K562 (cell line): ENCODE data around the gene NXN.

Source experiments
- CHD2 ChIP-seq: IDR thresholded peaks from 2 replicates; pipeline ENCODE4 v1.6.1; 2011; ENCODE audit warnings: low read depth, low read length
- ZNF282 ChIP-seq: sonication (generic); formaldehyde crosslinking; IDR thresholded peaks from 2 replicates; pipeline ENCODE4 v1.8.1; 2023; ENCODE audit warnings: missing genetic modification reagents
- TF ChIP-seq, protein P1 (sequence below): sonication (generic); formaldehyde crosslinking; IDR thresholded peaks from 2 replicates; pipeline ENCODE4 v1.8.0; 2023; ENCODE audit warnings: missing genetic modification reagents, mild to moderate bottlenecking, borderline replicate concordance

DNA sequence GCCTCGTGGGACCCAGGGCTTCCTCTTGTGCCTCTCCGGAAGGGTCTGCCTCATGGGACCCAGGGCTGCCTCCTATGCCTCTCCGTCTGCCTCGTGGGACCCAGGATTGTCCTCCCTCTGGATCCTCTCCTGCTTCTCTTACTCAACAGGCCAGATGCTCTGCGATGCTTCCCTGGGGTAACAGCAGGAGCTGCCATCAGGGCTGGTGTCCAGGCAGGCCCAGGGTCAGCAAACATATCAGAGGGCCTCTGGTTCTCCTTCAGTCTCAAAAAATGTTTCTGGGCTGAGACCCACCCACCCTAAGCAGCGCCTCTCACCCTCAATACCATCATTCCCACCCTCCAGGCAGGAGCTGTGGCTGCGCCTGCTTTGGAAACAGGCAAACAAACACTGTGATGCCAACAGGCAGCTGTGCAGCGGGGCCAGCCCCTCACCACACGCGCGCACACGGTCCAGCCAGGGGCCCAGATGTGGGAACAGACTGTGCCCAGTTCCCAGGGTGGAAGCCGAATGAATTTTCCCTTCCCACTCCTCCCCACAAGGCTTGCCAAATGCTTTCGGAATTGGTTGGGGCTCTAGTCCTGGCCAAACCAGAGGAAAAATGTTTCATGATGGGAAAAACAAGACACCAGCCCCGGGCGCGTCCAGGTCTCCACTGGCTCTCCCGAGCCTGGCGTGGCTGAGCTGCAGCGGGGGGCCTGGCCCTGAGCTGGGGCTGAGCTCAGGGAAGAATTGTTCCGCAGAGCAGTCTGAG, 28.6 kb upstream of the NXN start:
- TF ChIP-seq ZNF282 (CRISPR knock-in tag) (no peak), CHD2 (no peak)
- TF ChIP-seq, protein P1, sequence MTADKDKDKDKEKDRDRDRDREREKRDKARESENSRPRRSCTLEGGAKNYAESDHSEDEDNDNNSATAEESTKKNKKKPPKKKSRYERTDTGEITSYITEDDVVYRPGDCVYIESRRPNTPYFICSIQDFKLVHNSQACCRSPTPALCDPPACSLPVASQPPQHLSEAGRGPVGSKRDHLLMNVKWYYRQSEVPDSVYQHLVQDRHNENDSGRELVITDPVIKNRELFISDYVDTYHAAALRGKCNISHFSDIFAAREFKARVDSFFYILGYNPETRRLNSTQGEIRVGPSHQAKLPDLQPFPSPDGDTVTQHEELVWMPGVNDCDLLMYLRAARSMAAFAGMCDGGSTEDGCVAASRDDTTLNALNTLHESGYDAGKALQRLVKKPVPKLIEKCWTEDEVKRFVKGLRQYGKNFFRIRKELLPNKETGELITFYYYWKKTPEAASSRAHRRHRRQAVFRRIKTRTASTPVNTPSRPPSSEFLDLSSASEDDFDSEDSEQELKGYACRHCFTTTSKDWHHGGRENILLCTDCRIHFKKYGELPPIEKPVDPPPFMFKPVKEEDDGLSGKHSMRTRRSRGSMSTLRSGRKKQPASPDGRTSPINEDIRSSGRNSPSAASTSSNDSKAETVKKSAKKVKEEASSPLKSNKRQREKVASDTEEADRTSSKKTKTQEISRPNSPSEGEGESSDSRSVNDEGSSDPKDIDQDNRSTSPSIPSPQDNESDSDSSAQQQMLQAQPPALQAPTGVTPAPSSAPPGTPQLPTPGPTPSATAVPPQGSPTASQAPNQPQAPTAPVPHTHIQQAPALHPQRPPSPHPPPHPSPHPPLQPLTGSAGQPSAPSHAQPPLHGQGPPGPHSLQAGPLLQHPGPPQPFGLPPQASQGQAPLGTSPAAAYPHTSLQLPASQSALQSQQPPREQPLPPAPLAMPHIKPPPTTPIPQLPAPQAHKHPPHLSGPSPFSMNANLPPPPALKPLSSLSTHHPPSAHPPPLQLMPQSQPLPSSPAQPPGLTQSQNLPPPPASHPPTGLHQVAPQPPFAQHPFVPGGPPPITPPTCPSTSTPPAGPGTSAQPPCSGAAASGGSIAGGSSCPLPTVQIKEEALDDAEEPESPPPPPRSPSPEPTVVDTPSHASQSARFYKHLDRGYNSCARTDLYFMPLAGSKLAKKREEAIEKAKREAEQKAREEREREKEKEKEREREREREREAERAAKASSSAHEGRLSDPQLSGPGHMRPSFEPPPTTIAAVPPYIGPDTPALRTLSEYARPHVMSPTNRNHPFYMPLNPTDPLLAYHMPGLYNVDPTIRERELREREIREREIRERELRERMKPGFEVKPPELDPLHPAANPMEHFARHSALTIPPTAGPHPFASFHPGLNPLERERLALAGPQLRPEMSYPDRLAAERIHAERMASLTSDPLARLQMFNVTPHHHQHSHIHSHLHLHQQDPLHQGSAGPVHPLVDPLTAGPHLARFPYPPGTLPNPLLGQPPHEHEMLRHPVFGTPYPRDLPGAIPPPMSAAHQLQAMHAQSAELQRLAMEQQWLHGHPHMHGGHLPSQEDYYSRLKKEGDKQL (CRISPR knock-in tag), result no peak
